Osteocyte (in vitro differentiated cells): ENCODE results near the gene CEP95. TPM values are rescaled to one million over a fixed set of nuclear protein-coding genes. Genes with fewer than 3 reads are reported as not detected.
A peak's percentile ranks its signal among the peaks of the same experiment; 100 is the strongest.

Experiments
- DNase-seq: peaks from one replicate; pipeline ENCODE4 v3.0.0; 2021; ENCODE audit warnings: mixed read lengths; ENCODE audit not compliant: unreplicated experiment; ENCODE audit errors: extremely low spot score
- H3K27ac Mint-ChIP-seq: one replicate; pipeline ENCODE4 v1.8.0; 2021; ENCODE audit warnings: mild to moderate bottlenecking, mixed read lengths; ENCODE audit not compliant: unreplicated experiment
- H3K27me3 Mint-ChIP-seq: one replicate; pipeline ENCODE4 v1.8.0; 2021; ENCODE audit warnings: mixed read lengths; ENCODE audit not compliant: unreplicated experiment
- H3K36me3 Mint-ChIP-seq: one replicate; pipeline ENCODE4 v1.8.0; 2021; ENCODE audit warnings: mixed read lengths; ENCODE audit not compliant: unreplicated experiment
- H3K4me1 Mint-ChIP-seq: one replicate; pipeline ENCODE4 v1.8.0; 2021; ENCODE audit warnings: mixed read lengths; ENCODE audit not compliant: unreplicated experiment
- H3K4me3 Mint-ChIP-seq: one replicate; pipeline ENCODE4 v1.8.0; 2021; ENCODE audit warnings: mild to moderate bottlenecking, moderate library complexity, mixed read lengths; ENCODE audit not compliant: unreplicated experiment
- H3K9me3 Mint-ChIP-seq: one replicate; pipeline ENCODE4 v1.8.0; 2021; ENCODE audit warnings: mixed read lengths; ENCODE audit not compliant: unreplicated experiment
- total RNA-seq: library from RNA; stranded (reverse); gene quantifications from 2 replicates; pipeline ENCODE4 v1.2.1, GENCODE V29; 2021
- TF ChIP-seq, protein P1 (sequence below): fragments of 200-600 bp; sonication (generic); IDR thresholded peaks from 2 replicates; pipeline ENCODE4 v1.5.0; 2021; ENCODE audit warnings: antibody characterized with exemption, mild to moderate bottlenecking, moderate library complexity

Gene CEP95
- total RNA-seq, 1 donor from 2014 or later: 47.8 TPM

DNA sequence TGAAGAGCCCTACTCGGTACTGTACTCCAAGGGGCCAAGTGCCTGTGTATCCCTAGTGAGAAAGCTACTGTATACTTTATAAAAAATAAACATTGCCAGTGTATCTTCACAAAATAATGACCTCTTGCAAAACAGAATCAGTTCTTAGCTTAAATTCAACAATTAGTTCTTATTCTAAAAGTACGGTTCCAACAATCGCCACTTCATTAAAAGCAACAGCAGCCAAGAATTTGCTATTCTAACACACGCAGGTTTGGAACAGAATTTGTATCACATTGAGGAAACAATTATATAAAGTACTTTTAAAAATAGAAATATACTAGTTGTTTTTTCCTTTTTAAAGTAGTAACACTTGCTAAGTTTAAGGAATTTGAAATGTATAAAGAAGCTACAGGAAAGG, 48.5 kb downstream of the CEP95 start:
- Mint-ChIP-seq H3K4me1 (peaks cover 1% of the 10 kb centered on the region), H3K36me3 (peaks cover 36% of the 10 kb centered on the region), H3K27ac (no peak overlapping the region), H3K27me3 (no peaks in the 10 kb centered on the region), H3K4me3 (no peak overlapping the region), H3K9me3 (no peaks in the 10 kb centered on the region)
- no peak for DNase-seq
- TF ChIP-seq, protein P1, sequence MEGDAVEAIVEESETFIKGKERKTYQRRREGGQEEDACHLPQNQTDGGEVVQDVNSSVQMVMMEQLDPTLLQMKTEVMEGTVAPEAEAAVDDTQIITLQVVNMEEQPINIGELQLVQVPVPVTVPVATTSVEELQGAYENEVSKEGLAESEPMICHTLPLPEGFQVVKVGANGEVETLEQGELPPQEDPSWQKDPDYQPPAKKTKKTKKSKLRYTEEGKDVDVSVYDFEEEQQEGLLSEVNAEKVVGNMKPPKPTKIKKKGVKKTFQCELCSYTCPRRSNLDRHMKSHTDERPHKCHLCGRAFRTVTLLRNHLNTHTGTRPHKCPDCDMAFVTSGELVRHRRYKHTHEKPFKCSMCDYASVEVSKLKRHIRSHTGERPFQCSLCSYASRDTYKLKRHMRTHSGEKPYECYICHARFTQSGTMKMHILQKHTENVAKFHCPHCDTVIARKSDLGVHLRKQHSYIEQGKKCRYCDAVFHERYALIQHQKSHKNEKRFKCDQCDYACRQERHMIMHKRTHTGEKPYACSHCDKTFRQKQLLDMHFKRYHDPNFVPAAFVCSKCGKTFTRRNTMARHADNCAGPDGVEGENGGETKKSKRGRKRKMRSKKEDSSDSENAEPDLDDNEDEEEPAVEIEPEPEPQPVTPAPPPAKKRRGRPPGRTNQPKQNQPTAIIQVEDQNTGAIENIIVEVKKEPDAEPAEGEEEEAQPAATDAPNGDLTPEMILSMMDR: no peak

DNA sequence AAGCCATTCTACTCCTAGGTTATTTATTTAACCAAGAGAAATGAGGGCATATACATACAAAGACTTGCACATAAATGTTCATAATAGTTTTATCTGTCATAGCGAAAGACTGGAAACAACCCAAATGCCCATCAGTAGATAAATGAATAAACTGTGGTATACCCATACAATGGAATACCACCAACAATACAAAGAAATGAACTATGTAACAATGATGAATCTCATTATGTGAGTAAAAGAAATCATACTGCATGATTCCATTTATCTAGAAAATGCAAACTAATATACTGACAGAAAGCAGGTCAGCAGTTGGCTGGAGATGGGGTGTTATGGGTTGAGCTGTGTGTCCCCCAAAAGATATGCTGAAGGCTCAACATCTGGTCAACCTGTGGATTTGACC, 57.3 kb downstream of the CEP95 start:
- Mint-ChIP-seq H3K36me3 (peaks cover 20% of the 10 kb centered on the region), H3K4me3 (no peak overlapping the region), H3K9me3 (no peaks in the 10 kb centered on the region), H3K27ac (peak overlapping the region; percentile 82), H3K27me3 (no peaks in the 10 kb centered on the region), H3K4me1 (peaks cover 25% of the 10 kb centered on the region)
- TF ChIP-seq, protein P1: no peak
- no peak for DNase-seq

DNA sequence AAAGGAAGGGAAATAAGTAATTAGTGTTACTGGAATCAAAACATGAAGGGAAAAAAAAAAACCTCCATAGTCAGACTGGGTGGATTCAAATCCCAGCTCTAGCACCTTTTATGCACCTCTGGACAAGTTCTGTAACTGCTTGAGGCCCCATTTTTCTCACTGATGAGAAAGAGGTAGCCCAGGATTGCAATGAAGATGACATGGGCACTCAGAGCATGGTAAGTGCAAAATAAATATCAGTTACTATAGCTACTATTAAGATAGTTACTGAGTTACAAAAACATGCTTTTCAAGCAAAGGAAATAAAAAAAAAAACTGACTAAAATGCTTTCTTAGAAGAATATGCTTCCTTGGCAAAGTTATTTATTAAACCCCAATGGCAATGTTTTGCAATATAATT, 58.8 kb downstream of the CEP95 start:
- Mint-ChIP-seq H3K4me1 (peaks cover 25% of the 10 kb centered on the region), H3K9me3 (no peaks in the 10 kb centered on the region), H3K27ac (peak overlapping the region; percentile 82), H3K4me3 (no peak overlapping the region), H3K36me3 (peaks cover 21% of the 10 kb centered on the region), H3K27me3 (no peaks in the 10 kb centered on the region)
- no peak for DNase-seq
- TF ChIP-seq, protein P1: no peak

DNA sequence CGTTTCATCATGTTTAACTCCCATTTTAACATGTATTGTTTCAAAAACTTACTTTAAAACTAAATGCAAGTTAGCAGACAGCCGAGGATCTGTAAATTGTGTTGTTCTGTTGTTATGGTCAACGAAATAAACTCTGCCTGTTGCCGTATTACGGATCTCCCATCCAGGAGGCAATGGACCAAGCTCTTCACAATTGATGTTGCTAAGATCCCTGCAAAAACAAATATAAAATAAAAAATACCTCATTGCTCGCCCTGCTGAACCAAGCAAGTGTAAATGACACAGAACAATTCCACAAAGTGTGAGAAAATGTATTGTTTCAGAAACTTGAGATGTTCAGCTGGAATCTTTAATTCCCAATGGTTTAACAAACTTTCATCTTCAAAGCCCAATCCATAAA, 65.0 kb downstream of the CEP95 start:
- Mint-ChIP-seq H3K4me1 (peaks cover 17% of the 10 kb centered on the region), H3K27ac (peak overlapping the region; percentile 12), H3K36me3 (peaks cover 18% of the 10 kb centered on the region), H3K27me3 (no peaks in the 10 kb centered on the region), H3K9me3 (no peaks in the 10 kb centered on the region), H3K4me3 (no peak overlapping the region)
- TF ChIP-seq, protein P1: no peak
- no peak for DNase-seq

DNA sequence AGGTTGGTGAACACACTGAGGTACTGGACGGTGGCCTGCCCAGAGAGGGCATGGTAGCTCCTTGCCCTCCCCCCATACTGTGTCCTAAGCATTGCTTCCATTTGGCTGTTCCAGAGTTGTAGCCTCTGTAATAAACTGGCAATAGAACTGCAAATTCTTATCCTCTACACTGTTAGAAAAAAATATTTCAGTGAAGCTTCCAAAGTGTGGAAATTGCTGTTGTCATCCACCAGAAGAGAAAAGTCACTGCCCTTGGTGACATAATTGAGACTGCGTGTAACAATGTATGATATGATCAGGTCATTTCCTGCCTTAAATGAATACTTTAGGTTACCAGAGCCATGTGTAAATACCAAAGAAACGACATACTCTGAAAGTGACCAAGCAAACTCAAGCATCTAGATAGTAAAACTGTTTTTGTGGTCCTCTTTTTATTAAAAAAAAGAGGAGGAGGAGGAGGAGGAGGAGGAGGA, 65.9 kb downstream of the CEP95 start:
- H3K27ac Mint-ChIP-seq: peak overlapping the region; percentile 45
- H3K4me1 Mint-ChIP-seq: peaks cover 17% of the 10 kb centered on the region
- TF ChIP-seq, protein P1: no peak
- H3K27me3 Mint-ChIP-seq: no peaks in the 10 kb centered on the region
- no peak for DNase-seq
- H3K4me3 Mint-ChIP-seq: no peak overlapping the region
- no peaks in the 10 kb centered on the region for H3K9me3 Mint-ChIP-seq
- H3K36me3 Mint-ChIP-seq: peaks cover 15% of the 10 kb centered on the region
